GM23338 (cell line): ENCODE data around the gene ADGRL3. TPM values are rescaled to one million over a fixed set of nuclear protein-coding genes. Genes with fewer than 3 reads are reported as not detected.

Source experiments
- ATAC-seq: fragments of 200-7000 bp; cut with Tn5 transposase; 3 replicates; pipeline ENCODE4 v1.9.1; 2020
- DNase-seq: peaks from one replicate; pipeline ENCODE4 v3.0.0-alpha.2; 2015; ENCODE audit warnings: low spot score
- H2AFZ ChIP-seq: fragments of 200-600 bp; sonication (generic); 2 replicates; pipeline ENCODE4 v1.8.0; 2016; ENCODE audit warnings: antibody characterized with exemption, mild to moderate bottlenecking, moderate library complexity
- H3F3A ChIP-seq: fragments of 200-600 bp; sonication (generic); replicated peaks from 2 replicates; pipeline ENCODE4 v1.8.0; 2017; ENCODE audit warnings: antibody characterized with exemption, mixed run types, low read depth
- H3K27ac ChIP-seq: fragments of 200-600 bp; sonication (generic); 2 replicates; pipeline ENCODE4 v1.6.1; 2016; ENCODE audit warnings: low read depth
- H3K27me3 ChIP-seq: fragments of 200-600 bp; sonication (generic); 2 replicates; pipeline ENCODE4 v1.8.0; 2016; ENCODE audit warnings: mild to moderate bottlenecking, mixed run types, moderate library complexity; ENCODE audit not compliant: insufficient read depth
- H3K36me3 ChIP-seq: fragments of 200-600 bp; sonication (generic); 2 replicates; pipeline ENCODE4 v1.8.0; 2016; ENCODE audit warnings: mild to moderate bottlenecking; ENCODE audit not compliant: insufficient read depth
- H3K4me1 ChIP-seq: fragments of 200-600 bp; sonication (generic); 2 replicates; pipeline ENCODE4 v1.8.0; 2016; ENCODE audit warnings: mild to moderate bottlenecking, moderate library complexity; ENCODE audit not compliant: insufficient read depth
- H3K4me2 ChIP-seq: fragments of 200-600 bp; sonication (generic); 2 replicates; pipeline ENCODE4 v1.7.1; 2017; ENCODE audit warnings: mixed run types
- H3K4me3 ChIP-seq: fragments of 200-600 bp; sonication (generic); 2 replicates; pipeline ENCODE4 v1.6.1; 2016; ENCODE audit warnings: mixed run types
- H3K79me2 ChIP-seq: fragments of 200-600 bp; sonication (generic); replicated peaks from 2 replicates; pipeline ENCODE4 v1.8.0; 2017; ENCODE audit warnings: mild to moderate bottlenecking; ENCODE audit not compliant: insufficient read depth
- H3K9me2 ChIP-seq: fragments of 200-600 bp; sonication (generic); 2 replicates; pipeline ENCODE4 v1.8.0; 2017; ENCODE audit not compliant: insufficient read depth
- H4K20me1 ChIP-seq: fragments of 200-600 bp; sonication (generic); replicated peaks from 2 replicates; pipeline ENCODE4 v1.8.0; 2017; ENCODE audit warnings: mild to moderate bottlenecking; ENCODE audit not compliant: insufficient read depth
- H3K27ac Mint-ChIP-seq: 2 replicates; pipeline ENCODE4 v1.8.0; 2020; ENCODE audit warnings: inconsistent platforms, mild to moderate bottlenecking, moderate library complexity, mixed read lengths
- H3K27me3 Mint-ChIP-seq: 3 replicates; pipeline ENCODE4 v1.8.0; 2022; ENCODE audit warnings: low read depth, mild to moderate bottlenecking, moderate library complexity, mixed read lengths, inconsistent platforms; ENCODE audit not compliant: insufficient read depth, poor library complexity
- H3K36me3 Mint-ChIP-seq: 3 replicates; pipeline ENCODE4 v1.8.0; 2021; ENCODE audit warnings: low read depth, mild to moderate bottlenecking, inconsistent platforms, moderate library complexity, mixed read lengths
- H3K4me1 Mint-ChIP-seq: 3 replicates; pipeline ENCODE4 v1.8.0; 2020; ENCODE audit warnings: mild to moderate bottlenecking, inconsistent platforms, mixed read lengths
- H3K4me3 Mint-ChIP-seq: 3 replicates; pipeline ENCODE4 v1.8.0; 2021; ENCODE audit warnings: moderate library complexity, mild to moderate bottlenecking, inconsistent platforms, mixed read lengths
- H3K9me3 Mint-ChIP-seq: 3 replicates; pipeline ENCODE4 v1.8.0; 2020; ENCODE audit warnings: moderate library complexity, mild to moderate bottlenecking, inconsistent platforms, mixed read lengths
- EZH2phosphoT487 ChIP-seq: fragments of 200-600 bp; sonication (generic); IDR thresholded peaks from one replicate; pipeline ENCODE4 v1.8.1; 2018; ENCODE audit warnings: antibody characterized with exemption; ENCODE audit not compliant: unreplicated experiment
- JUNB ChIP-seq: IDR thresholded peaks from one replicate; pipeline ENCODE4 v1.6.1; 2016; ENCODE audit warnings: antibody characterized with exemption; ENCODE audit not compliant: unreplicated experiment
- POLR2AphosphoS5 ChIP-seq: IDR thresholded peaks from 2 replicates; pipeline ENCODE4 v1.6.1; 2016; ENCODE audit warnings: antibody characterized with exemption, low read depth
- STAT1 ChIP-seq: IDR thresholded peaks from one replicate; pipeline ENCODE4 v1.6.1; 2016; ENCODE audit warnings: antibody characterized with exemption; ENCODE audit not compliant: unreplicated experiment
- ZNF114 ChIP-seq: fragments of 250-450 bp; sonication (Bioruptor Pico); IDR thresholded peaks from 2 replicates; pipeline ENCODE4 v1.5.0; 2020; ENCODE audit warnings: mild to moderate bottlenecking, moderate library complexity
- polyA plus RNA-seq: library from polyadenylated mRNA; unstranded; fragments of >200 nt; fragmentation: Nextera tagmentation; extraction: Ambion mirVana; gene quantifications from 2 replicates; pipeline ENCODE4 v1.2.1, GENCODE V29; 2016
- total RNA-seq: library from RNA; depleted of rRNA; stranded (reverse); fragments of >200 nt; shearing (Covaris generic); gene quantifications from 2 replicates; pipeline ENCODE4 v1.2.3, GENCODE V29; 2014
- TF ChIP-seq, protein P1 (sequence below), 2 experiments: fragments of 200-600 bp in 1 of 2; sonication (generic) in 1 of 2; conservative IDR thresholded peaks; 2 replicates each; pipeline versions ENCODE4 v1.5.1 to v1.6.1; 2016 to 2017; ENCODE audit warnings: antibody characterized with exemption in 2 of 2, low read depth in 2 of 2, mild to moderate bottlenecking in 2 of 2, moderate library complexity in 1 of 2
- TF ChIP-seq, protein P2 (sequence below): fragments of 250-450 bp; sonication (Bioruptor Pico); IDR thresholded peaks from 2 replicates; pipeline ENCODE4 v1.5.0; 2020; ENCODE audit warnings: mild to moderate bottlenecking, moderate library complexity
- TF ChIP-seq, protein P3 (sequence below): IDR thresholded peaks from one replicate; pipeline ENCODE4 v1.6.1; 2018; ENCODE audit warnings: antibody characterized with exemption; ENCODE audit not compliant: unreplicated experiment

The ADGRL3 gene
- total and polyA plus RNA-seq, 2 experiments from 2014 or later = 9.7 to 16.5 TPM

DNA sequence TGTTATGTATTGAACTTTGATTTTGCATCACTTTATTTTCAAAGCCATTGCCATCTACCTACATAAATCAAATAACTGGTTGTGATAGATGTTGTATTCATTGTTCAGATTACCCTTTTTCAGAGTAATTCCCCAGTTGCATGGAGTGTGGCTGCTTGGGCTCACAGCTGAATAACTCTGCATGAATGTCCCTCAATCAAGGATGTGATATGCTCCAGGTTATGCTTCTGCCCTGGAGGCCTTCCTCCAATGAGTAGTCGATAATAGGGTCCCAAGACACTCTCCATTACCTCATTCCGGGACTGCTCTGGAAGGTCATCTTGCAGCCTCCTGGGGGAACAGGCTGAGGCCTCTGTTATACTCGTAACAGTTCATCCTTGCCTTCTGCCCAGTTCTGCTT is 251.8 kb downstream of the ADGRL3 start:
- H3K79me2 ChIP-seq = no peaks in the 10 kb centered on the region
- no peaks in the 10 kb centered on the region for H3K27me3 ChIP-seq
- no peak overlapping the region; the same call in 1 of the 2 replicates for H3K27ac ChIP-seq
- peak; percentile 5 for DNase-seq
- H3K4me3 ChIP-seq = no peak overlapping the region
- Mint-ChIP-seq H3K27ac (peak overlapping the region; percentile 10; the same call in 1 of the 2 replicates), H3K4me1 (no peaks in the 10 kb centered on the region), H3K9me3 (no peaks in the 10 kb centered on the region), H3K27me3 (no peaks in the 10 kb centered on the region), H3K36me3 (no peaks in the 10 kb centered on the region), H3K4me3 (no peak overlapping the region)
- no peak overlapping the region for H2AFZ ChIP-seq
- ATAC-seq = no peak; the same call in 2 of the 3 replicates
- H3K9me2 ChIP-seq = no peaks in the 10 kb centered on the region
- no peaks in the 10 kb centered on the region for H3F3A ChIP-seq
- TF ChIP-seq, protein P1, sequence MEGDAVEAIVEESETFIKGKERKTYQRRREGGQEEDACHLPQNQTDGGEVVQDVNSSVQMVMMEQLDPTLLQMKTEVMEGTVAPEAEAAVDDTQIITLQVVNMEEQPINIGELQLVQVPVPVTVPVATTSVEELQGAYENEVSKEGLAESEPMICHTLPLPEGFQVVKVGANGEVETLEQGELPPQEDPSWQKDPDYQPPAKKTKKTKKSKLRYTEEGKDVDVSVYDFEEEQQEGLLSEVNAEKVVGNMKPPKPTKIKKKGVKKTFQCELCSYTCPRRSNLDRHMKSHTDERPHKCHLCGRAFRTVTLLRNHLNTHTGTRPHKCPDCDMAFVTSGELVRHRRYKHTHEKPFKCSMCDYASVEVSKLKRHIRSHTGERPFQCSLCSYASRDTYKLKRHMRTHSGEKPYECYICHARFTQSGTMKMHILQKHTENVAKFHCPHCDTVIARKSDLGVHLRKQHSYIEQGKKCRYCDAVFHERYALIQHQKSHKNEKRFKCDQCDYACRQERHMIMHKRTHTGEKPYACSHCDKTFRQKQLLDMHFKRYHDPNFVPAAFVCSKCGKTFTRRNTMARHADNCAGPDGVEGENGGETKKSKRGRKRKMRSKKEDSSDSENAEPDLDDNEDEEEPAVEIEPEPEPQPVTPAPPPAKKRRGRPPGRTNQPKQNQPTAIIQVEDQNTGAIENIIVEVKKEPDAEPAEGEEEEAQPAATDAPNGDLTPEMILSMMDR (conservative IDR thresholded peaks at IDR 0.05; ENCODE audit: low read depth in 2 of 2) = no peak
- no peak for TF ChIP-seq EZH2phosphoT487
- TF ChIP-seq, protein P2, sequence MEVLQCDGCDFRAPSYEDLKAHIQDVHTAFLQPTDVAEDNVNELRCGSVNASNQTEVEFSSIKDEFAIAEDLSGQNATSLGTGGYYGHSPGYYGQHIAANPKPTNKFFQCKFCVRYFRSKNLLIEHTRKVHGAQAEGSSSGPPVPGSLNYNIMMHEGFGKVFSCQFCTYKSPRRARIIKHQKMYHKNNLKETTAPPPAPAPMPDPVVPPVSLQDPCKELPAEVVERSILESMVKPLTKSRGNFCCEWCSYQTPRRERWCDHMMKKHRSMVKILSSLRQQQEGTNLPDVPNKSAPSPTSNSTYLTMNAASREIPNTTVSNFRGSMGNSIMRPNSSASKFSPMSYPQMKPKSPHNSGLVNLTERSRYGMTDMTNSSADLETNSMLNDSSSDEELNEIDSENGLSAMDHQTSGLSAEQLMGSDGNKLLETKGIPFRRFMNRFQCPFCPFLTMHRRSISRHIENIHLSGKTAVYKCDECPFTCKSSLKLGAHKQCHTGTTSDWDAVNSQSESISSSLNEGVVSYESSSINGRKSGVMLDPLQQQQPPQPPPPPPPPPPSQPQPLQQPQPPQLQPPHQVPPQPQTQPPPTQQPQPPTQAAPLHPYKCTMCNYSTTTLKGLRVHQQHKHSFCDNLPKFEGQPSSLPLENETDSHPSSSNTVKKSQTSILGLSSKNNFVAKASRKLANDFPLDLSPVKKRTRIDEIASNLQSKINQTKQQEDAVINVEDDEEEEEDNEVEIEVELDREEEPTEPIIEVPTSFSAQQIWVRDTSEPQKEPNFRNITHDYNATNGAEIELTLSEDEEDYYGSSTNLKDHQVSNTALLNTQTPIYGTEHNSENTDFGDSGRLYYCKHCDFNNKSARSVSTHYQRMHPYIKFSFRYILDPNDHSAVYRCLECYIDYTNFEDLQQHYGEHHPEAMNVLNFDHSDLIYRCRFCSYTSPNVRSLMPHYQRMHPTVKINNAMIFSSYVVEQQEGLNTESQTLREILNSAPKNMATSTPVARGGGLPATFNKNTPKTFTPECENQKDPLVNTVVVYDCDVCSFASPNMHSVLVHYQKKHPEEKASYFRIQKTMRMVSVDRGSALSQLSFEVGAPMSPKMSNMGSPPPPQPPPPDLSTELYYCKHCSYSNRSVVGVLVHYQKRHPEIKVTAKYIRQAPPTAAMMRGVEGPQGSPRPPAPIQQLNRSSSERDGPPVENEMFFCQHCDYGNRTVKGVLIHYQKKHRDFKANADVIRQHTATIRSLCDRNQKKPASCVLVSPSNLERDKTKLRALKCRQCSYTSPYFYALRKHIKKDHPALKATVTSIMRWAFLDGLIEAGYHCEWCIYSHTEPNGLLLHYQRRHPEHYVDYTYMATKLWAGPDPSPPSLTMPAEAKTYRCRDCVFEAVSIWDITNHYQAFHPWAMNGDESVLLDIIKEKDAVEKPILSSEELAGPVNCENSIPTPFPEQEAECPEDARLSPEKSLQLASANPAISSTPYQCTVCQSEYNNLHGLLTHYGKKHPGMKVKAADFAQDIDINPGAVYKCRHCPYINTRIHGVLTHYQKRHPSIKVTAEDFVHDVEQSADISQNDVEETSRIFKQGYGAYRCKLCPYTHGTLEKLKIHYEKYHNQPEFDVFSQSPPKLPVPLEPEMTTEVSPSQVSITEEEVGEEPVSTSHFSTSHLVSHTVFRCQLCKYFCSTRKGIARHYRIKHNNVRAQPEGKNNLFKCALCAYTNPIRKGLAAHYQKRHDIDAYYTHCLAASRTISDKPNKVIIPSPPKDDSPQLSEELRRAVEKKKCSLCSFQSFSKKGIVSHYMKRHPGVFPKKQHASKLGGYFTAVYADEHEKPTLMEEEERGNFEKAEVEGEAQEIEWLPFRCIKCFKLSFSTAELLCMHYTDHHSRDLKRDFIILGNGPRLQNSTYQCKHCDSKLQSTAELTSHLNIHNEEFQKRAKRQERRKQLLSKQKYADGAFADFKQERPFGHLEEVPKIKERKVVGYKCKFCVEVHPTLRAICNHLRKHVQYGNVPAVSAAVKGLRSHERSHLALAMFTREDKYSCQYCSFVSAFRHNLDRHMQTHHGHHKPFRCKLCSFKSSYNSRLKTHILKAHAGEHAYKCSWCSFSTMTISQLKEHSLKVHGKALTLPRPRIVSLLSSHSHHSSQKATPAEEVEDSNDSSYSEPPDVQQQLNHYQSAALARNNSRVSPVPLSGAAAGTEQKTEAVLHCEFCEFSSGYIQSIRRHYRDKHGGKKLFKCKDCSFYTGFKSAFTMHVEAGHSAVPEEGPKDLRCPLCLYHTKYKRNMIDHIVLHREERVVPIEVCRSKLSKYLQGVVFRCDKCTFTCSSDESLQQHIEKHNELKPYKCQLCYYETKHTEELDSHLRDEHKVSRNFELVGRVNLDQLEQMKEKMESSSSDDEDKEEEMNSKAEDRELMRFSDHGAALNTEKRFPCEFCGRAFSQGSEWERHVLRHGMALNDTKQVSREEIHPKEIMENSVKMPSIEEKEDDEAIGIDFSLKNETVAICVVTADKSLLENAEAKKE (CRISPR knock-in tag) = no peak
- H3K36me3 ChIP-seq = no peaks in the 10 kb centered on the region
- H3K4me2 ChIP-seq = no peak overlapping the region
- H3K4me1 ChIP-seq = no peaks in the 10 kb centered on the region
- no peaks in the 10 kb centered on the region for H4K20me1 ChIP-seq

DNA sequence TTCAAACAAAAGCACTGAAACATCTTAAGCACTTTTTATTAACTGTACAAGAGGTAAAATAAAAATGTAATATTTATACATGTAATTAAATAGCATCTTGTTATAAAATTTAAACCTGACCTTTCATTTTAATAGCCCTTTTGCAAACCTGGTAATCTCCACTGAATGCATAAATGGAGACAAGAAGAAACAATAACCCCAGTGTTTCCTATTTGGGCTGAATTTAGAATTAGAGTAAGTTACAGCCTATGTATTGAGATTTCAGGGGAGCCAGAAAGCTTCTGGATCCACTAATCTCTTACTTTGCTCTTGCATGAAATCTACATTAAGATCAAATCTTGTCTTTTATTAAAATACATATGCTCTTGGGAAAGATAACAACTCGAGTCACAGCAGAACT is 261.8 kb downstream of the ADGRL3 start:
- H3K4me1 Mint-ChIP-seq = peaks cover 11% of the 10 kb centered on the region; the same call in 2 of the 3 replicates
- H3K4me3 Mint-ChIP-seq = no peak overlapping the region
- no peak overlapping the region for H3K27ac ChIP-seq
- H3F3A ChIP-seq = no peaks in the 10 kb centered on the region
- H3K4me1 ChIP-seq = no peaks in the 10 kb centered on the region
- H3K9me2 ChIP-seq = no peaks in the 10 kb centered on the region
- H3K4me2 ChIP-seq = no peak overlapping the region
- no peak overlapping the region for H2AFZ ChIP-seq
- peak overlapping the region; percentile 91 for H3K27ac Mint-ChIP-seq
- H3K79me2 ChIP-seq = no peaks in the 10 kb centered on the region
- no peaks in the 10 kb centered on the region for H3K27me3 ChIP-seq
- no peaks in the 10 kb centered on the region for H3K36me3 ChIP-seq
- H3K36me3 Mint-ChIP-seq = no peaks in the 10 kb centered on the region
- DNase-seq (no peak), ATAC-seq (no peak)
- H3K9me3 Mint-ChIP-seq = no peaks in the 10 kb centered on the region
- no peaks in the 10 kb centered on the region for H3K27me3 Mint-ChIP-seq
- no peaks in the 10 kb centered on the region for H4K20me1 ChIP-seq
- H3K4me3 ChIP-seq = no peak overlapping the region
- no peak for TF ChIP-seq STAT1
- no peak for TF ChIP-seq JUNB
- no peak for TF ChIP-seq ZNF114 (CRISPR knock-in tag)
- TF ChIP-seq, protein P1 (conservative IDR thresholded peaks at IDR 0.05; ENCODE audit: low read depth in 2 of 2) = no peak
- TF ChIP-seq EZH2phosphoT487 = no peak
- TF ChIP-seq, protein P3, sequence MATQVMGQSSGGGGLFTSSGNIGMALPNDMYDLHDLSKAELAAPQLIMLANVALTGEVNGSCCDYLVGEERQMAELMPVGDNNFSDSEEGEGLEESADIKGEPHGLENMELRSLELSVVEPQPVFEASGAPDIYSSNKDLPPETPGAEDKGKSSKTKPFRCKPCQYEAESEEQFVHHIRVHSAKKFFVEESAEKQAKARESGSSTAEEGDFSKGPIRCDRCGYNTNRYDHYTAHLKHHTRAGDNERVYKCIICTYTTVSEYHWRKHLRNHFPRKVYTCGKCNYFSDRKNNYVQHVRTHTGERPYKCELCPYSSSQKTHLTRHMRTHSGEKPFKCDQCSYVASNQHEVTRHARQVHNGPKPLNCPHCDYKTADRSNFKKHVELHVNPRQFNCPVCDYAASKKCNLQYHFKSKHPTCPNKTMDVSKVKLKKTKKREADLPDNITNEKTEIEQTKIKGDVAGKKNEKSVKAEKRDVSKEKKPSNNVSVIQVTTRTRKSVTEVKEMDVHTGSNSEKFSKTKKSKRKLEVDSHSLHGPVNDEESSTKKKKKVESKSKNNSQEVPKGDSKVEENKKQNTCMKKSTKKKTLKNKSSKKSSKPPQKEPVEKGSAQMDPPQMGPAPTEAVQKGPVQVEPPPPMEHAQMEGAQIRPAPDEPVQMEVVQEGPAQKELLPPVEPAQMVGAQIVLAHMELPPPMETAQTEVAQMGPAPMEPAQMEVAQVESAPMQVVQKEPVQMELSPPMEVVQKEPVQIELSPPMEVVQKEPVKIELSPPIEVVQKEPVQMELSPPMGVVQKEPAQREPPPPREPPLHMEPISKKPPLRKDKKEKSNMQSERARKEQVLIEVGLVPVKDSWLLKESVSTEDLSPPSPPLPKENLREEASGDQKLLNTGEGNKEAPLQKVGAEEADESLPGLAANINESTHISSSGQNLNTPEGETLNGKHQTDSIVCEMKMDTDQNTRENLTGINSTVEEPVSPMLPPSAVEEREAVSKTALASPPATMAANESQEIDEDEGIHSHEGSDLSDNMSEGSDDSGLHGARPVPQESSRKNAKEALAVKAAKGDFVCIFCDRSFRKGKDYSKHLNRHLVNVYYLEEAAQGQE = no peak
- TF ChIP-seq POLR2AphosphoS5 = no peak
